WTC11 (cell line): ENCODE results near the gene MYH10.

Source experiments
- CDX4 ChIP-seq: fragments of 250-450 bp; sonication (Bioruptor Pico); IDR thresholded peaks from 2 replicates; pipeline ENCODE4 v1.9.0; 2021; ENCODE audit warnings: moderate library complexity, mild to moderate bottlenecking, inconsistent platforms, borderline replicate concordance
- CTCF ChIP-seq: fragments of 200-600 bp; IDR thresholded peaks from 2 replicates; pipeline ENCODE4 v1.8.0; 2022; ENCODE audit warnings: antibody characterized with exemption
- IRF2 ChIP-seq: sonication (generic); formaldehyde crosslinking; IDR thresholded peaks from 2 replicates; pipeline ENCODE4 v1.8.0; 2022; ENCODE audit warnings: low read depth, missing genetic modification reagents, borderline replicate concordance
- RELA ChIP-seq: sonication (generic); formaldehyde crosslinking; IDR thresholded peaks from 2 replicates; pipeline ENCODE4 v1.8.1; 2022; ENCODE audit warnings: missing genetic modification reagents, mild to moderate bottlenecking, borderline replicate concordance
- SP1 ChIP-seq: sonication (generic); formaldehyde crosslinking; conservative IDR thresholded peaks from 2 replicates; pipeline ENCODE4 v1.8.1; 2022; ENCODE audit warnings: missing genetic modification reagents
- ZNF671 ChIP-seq: fragments of 250-450 bp; sonication (Bioruptor Pico); IDR thresholded peaks from 2 replicates; pipeline ENCODE4 v1.8.0; 2021; ENCODE audit warnings: mild to moderate bottlenecking
- ZSCAN18 ChIP-seq: fragments of 250-450 bp; sonication (Bioruptor Pico); IDR thresholded peaks from 2 replicates; pipeline ENCODE4 v2.1.2; 2022; ENCODE audit warnings: mild to moderate bottlenecking, moderate library complexity
- TF ChIP-seq, protein P1 (sequence below): sonication (generic); formaldehyde crosslinking; IDR thresholded peaks from 2 replicates; pipeline ENCODE4 v1.8.0; 2022; ENCODE audit warnings: mild to moderate bottlenecking, missing genetic modification reagents
- TF ChIP-seq, protein P2 (sequence below): sonication (generic); formaldehyde crosslinking; IDR thresholded peaks from 2 replicates; pipeline ENCODE4 v1.8.1; 2022; ENCODE audit warnings: low read depth, missing genetic modification reagents, borderline replicate concordance

DNA sequence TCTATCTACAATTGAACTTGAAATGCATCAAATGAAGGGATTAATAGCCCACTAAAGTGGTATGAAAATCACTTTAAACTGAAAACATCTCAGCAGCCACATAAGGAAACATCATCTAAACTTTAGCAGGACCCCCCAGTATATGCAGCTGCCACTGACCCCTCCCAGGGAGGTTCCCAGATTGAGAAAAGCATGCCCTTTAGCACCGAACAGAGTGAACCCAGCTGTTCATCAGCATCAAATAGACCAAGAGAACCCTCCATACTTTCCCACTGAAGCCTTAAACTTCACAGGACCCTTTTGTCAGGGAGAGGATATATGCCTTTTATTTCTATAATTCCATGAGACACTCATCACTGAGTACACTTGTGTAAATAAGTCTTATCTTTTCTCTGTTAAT lies 44.6 kb downstream of the MYH10 start:
- TF ChIP-seq ZSCAN18 (CRISPR knock-in tag) (no peak), CTCF (no peak), RELA (no peak), CDX4 (CRISPR knock-in tag) (no peak), IRF2 (CRISPR knock-in tag) (no peak), SP1 (CRISPR knock-in tag) (no peak), ZNF671 (CRISPR knock-in tag) (no peak)
- TF ChIP-seq, protein P1, sequence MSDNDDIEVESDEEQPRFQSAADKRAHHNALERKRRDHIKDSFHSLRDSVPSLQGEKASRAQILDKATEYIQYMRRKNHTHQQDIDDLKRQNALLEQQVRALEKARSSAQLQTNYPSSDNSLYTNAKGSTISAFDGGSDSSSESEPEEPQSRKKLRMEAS, result no peak
- TF ChIP-seq, protein P2, sequence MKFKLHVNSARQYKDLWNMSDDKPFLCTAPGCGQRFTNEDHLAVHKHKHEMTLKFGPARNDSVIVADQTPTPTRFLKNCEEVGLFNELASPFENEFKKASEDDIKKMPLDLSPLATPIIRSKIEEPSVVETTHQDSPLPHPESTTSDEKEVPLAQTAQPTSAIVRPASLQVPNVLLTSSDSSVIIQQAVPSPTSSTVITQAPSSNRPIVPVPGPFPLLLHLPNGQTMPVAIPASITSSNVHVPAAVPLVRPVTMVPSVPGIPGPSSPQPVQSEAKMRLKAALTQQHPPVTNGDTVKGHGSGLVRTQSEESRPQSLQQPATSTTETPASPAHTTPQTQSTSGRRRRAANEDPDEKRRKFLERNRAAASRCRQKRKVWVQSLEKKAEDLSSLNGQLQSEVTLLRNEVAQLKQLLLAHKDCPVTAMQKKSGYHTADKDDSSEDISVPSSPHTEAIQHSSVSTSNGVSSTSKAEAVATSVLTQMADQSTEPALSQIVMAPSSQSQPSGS (CRISPR knock-in tag), result no peak
